K562 (cell line): ENCODE data around the gene CHTOP. TPM values are rescaled to one million over a fixed set of nuclear protein-coding genes. Genes with fewer than 3 reads are reported as not detected.
A peak's percentile ranks its signal among the peaks of the same experiment; 100 is the strongest.

Source experiments
- FOXK1 ChIP-seq: sonication (generic); formaldehyde crosslinking; IDR thresholded peaks from 2 replicates; pipeline ENCODE4 v1.8.0; 2022; ENCODE audit warnings: missing genetic modification reagents, mild to moderate bottlenecking, borderline replicate concordance
- MLX ChIP-seq, 2 experiments: fragments of 450-650 bp in 1 of 2; sonication (generic) in 1 of 2; formaldehyde crosslinking; conservative IDR thresholded peaks; 2 replicates each; pipeline versions ENCODE4 v1.4.0 to v1.8.1; 2020 to 2022; ENCODE audit warnings: mild to moderate bottlenecking in 1 of 2, missing genetic modification reagents in 1 of 2
- PRDM10 ChIP-seq: fragments of 450-650 bp; IDR thresholded peaks from 2 replicates; pipeline ENCODE4 v1.6.1; 2018; ENCODE audit not compliant: partially characterized antibody
- polyA plus RNA-seq, 8 experiments: library from polyadenylated mRNA; depleted of rRNA in 4 of 8; stranded (reverse) in 5 of 8; unstranded in 3 of 8; fragments of >200 nt; fragmentation: Nextera tagmentation in 2 of 8; fragmentation: Illumina TruSeq in 1 of 8; extraction: Ambion mirVana in 2 of 8; extraction: Trizol in 1 of 8; gene quantifications; 2 replicates each; pipeline versions ENCODE4 v1.2.1 to v1.2.3, GENCODE V29; 2011 to 2014; ENCODE audit warnings: inconsistent platforms in 1 of 8, missing spikeins in 1 of 8
- total RNA-seq, 7 experiments: library from RNA; depleted of rRNA in 6 of 7; stranded (reverse); fragments of >200 nt in 6 of 7; fragmentation: Illumina TruSeq in 2 of 7; extraction: Trizol in 2 of 7; gene quantifications; 2 replicates each; pipeline versions ENCODE4 v1.2.1 to v1.2.3, GENCODE V29; 2011 to 2021; ENCODE audit warnings: low replicate concordance in 1 of 7
- TF ChIP-seq, protein P1 (sequence below): fragments of 450-650 bp; formaldehyde crosslinking; IDR thresholded peaks from 2 replicates; pipeline ENCODE4 v1.4.0; 2022; ENCODE audit warnings: mild to moderate bottlenecking, moderate library complexity

CHTOP gene
- total and polyA plus RNA-seq, 9 of the 15 experiments (the other 6 are each of a cell fraction or from before 2014, with no cell fraction given), result 10.2 to 91.8 (median 60.8) TPM

GRCh38 chr1:153626477-153626903, 7.4 kb upstream of the CHTOP start (continued):
- TF ChIP-seq MLX (CRISPR knock-in tag; conservative IDR thresholded peaks at IDR 0.05) (0 out of 4 replicates have a peak, but pooled peaks of 1 of the 2 experiments have one; percentile 34), PRDM10 (peak; percentile 87), FOXK1 (CRISPR knock-in tag) (no peak)
- TF ChIP-seq, protein P1, sequence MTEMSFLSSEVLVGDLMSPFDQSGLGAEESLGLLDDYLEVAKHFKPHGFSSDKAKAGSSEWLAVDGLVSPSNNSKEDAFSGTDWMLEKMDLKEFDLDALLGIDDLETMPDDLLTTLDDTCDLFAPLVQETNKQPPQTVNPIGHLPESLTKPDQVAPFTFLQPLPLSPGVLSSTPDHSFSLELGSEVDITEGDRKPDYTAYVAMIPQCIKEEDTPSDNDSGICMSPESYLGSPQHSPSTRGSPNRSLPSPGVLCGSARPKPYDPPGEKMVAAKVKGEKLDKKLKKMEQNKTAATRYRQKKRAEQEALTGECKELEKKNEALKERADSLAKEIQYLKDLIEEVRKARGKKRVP (CRISPR knock-in tag), result no peak
- TF ChIP-seq, all 486 proteins: peak for 4
